ENCODE data around the gene ZBTB16. TPM values are rescaled to one million over a fixed set of nuclear protein-coding genes. Genes with fewer than 3 reads are reported as not detected.
A peak's percentile ranks its signal among the peaks of the same experiment; 100 is the strongest.

ZBTB16 gene
- total and polyA plus RNA-seq, 12 donors, result 18.3 to 108 (median 54.6) TPM

- intact Hi-C loops (cut with DNase I), result loop anchor here in 4 of 10 donors (2.0 to 5.0 kb wide), 3 partner anchors 50 to 104 kb away; partner anchors contain the start of gene ZBTB16 (in 1 of the 4)
- TF ChIP-seq, protein P1, sequence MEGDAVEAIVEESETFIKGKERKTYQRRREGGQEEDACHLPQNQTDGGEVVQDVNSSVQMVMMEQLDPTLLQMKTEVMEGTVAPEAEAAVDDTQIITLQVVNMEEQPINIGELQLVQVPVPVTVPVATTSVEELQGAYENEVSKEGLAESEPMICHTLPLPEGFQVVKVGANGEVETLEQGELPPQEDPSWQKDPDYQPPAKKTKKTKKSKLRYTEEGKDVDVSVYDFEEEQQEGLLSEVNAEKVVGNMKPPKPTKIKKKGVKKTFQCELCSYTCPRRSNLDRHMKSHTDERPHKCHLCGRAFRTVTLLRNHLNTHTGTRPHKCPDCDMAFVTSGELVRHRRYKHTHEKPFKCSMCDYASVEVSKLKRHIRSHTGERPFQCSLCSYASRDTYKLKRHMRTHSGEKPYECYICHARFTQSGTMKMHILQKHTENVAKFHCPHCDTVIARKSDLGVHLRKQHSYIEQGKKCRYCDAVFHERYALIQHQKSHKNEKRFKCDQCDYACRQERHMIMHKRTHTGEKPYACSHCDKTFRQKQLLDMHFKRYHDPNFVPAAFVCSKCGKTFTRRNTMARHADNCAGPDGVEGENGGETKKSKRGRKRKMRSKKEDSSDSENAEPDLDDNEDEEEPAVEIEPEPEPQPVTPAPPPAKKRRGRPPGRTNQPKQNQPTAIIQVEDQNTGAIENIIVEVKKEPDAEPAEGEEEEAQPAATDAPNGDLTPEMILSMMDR (IDR thresholded peaks at IDR 0.05), result no peak
- 41 to 60% methylated on average over 6 of the region's 6 CpGs for WGBS, 2 donors
These were observed 101.4 kb downstream of the ZBTB16 start for GRCh38 chr11:114160894-114161293.

GRCh38 chr11:114161486-114162250 is 102.2 kb downstream of the ZBTB16 start:
- WGBS, 2 donors, result 66 to 67% methylated on average over 9 of the region's 9 CpGs
- H3K4me3 ChIP-seq, result peak overlapping the region in 3 of 10 donors; percentile 12 to 47 (median 35)
- peaks cover 77 to 99% (median 94%) of the 10 kb centered on the region in 9 donors for H3K4me1 ChIP-seq
- peaks cover 0 to 14% (median under 1%) of the 10 kb centered on the region in 9 donors for H3K36me3 ChIP-seq
- peak overlapping the region; percentile 87 to 100 (median 97) for H3K27ac ChIP-seq
- DNase-seq (peak in 1 of 2 donors; percentile 36), ATAC-seq (no peak)
- intact Hi-C loops (cut with DNase I), result loop anchor here in 5 of 10 donors (1.0 to 5.0 kb wide), 6 partner anchors 17 to 104 kb away; partner anchors contain the start of gene ZBTB16 (in 2 of the 5)
- H3K9me3 ChIP-seq, result no peaks in the 10 kb centered on the region
- no peaks in the 10 kb centered on the region for H3K27me3 ChIP-seq
- TF ChIP-seq, protein P1 (IDR thresholded peaks at IDR 0.05), result no peak

More at GRCh38 chr11:114160894-114161293, 101.4 kb downstream of the ZBTB16 start:
- no peaks in the 10 kb centered on the region for H3K27me3 ChIP-seq
- H3K4me3 ChIP-seq, result peak overlapping the region in 8 of 10 donors; percentile 1 to 47 (median 30)
- DNase-seq (no peak), ATAC-seq (peak in 4 of 8 donors; percentile 0 to 29 (median 7))
- H3K9me3 ChIP-seq, result no peaks in the 10 kb centered on the region
- H3K4me1 ChIP-seq, result peaks cover 81 to 99% (median 95%) of the 10 kb centered on the region in 9 donors
- peaks cover 0 to 21% (median 7%) of the 10 kb centered on the region in 9 donors for H3K36me3 ChIP-seq
- peak overlapping the region; percentile 87 to 100 (median 97) for H3K27ac ChIP-seq

GRCh38 chr11:114162719-114163123 is 103.2 kb downstream of the ZBTB16 start:
- peak; percentile 77 to 95 for DNase-seq
- Histone ChIP-seq H3K36me3 (peaks cover 0 to 3% (median 0%) of the 10 kb centered on the region in 9 donors), H3K27me3 (no peaks in the 10 kb centered on the region), H3K27ac (peak overlapping the region; percentile 87 to 100 (median 97)), H3K9me3 (no peaks in the 10 kb centered on the region), H3K4me3 (peak overlapping the region in 6 of 10 donors; percentile 12 to 39 (median 28)), H3K4me1 (peaks cover 80 to 99% (median 94%) of the 10 kb centered on the region in 9 donors)
- 3 to 5% methylated on average over 12 of the region's 12 CpGs for WGBS, 2 donors
- TF ChIP-seq, protein P1 (IDR thresholded peaks at IDR 0.05), result no peak
- intact Hi-C loops (cut with DNase I), result loop anchor here in 5 of 10 donors (1.0 to 5.0 kb wide), 6 partner anchors 16 to 105 kb away; partner anchors contain the start of gene ZBTB16 (in 2 of the 5)
- peak; percentile 70 to 86 (median 78) for ATAC-seq

GRCh38 chr11:114163229-114163631 is 103.7 kb downstream of the ZBTB16 start:
- TF ChIP-seq, protein P1 (IDR thresholded peaks at IDR 0.05), result no peak
- Histone ChIP-seq H3K4me1 (peaks cover 80 to 99% (median 94%) of the 10 kb centered on the region in 9 donors), H3K27me3 (no peaks in the 10 kb centered on the region), H3K36me3 (no peaks in the 10 kb centered on the region), H3K9me3 (no peaks in the 10 kb centered on the region), H3K4me3 (peak overlapping the region in 6 of 10 donors; percentile 12 to 39 (median 28)), H3K27ac (peak overlapping the region; percentile 87 to 100 (median 97))
- 6 to 7% methylated on average over 7 of the region's 7 CpGs for WGBS, 2 donors
- DNase-seq, result no peak
- no peak for ATAC-seq
- intact Hi-C loops (cut with DNase I), result loop anchor here in 5 of 10 donors (1.0 to 5.0 kb wide), 6 partner anchors 16 to 106 kb away; partner anchors contain the start of gene ZBTB16 (in 2 of the 5)

Data from heart right ventricle (tissue), 16 donors.